Upper lobe of left lung (tissue), 4 donors: ENCODE results near the gene IPP.

Source experiments
- CTCF ChIP-seq, 6 experiments: fragments of 450-650 bp in 4 of 6; fragments of 200-600 bp in 2 of 6; sonication (generic) in 2 of 6; IDR thresholded peaks; one replicate each; pipeline ENCODE4 v1.5.1; 2016 to 2019; ENCODE audit warnings: antibody characterized with exemption in 6 of 6
- EP300 ChIP-seq, 4 donors: sonication (generic); formaldehyde crosslinking; IDR thresholded peaks; one replicate each; pipeline ENCODE4 v1.5.1; 2017; ENCODE audit warnings: antibody characterized with exemption in 4 of 4, control low read depth in 2 of 4
- POLR2A ChIP-seq, 4 donors: fragments of 450-650 bp; IDR thresholded peaks; one replicate each; pipeline ENCODE4 v1.5.1; 2016 to 2017; ENCODE audit warnings: antibody characterized with exemption in 4 of 4, mild to moderate bottlenecking in 2 of 4

- TF ChIP-seq CTCF (IDR thresholded peaks at IDR 0.05) = no peak
- no peak for TF ChIP-seq POLR2A (IDR thresholded peaks at IDR 0.05)
- TF ChIP-seq EP300 (IDR thresholded peaks at IDR 0.05) = no peak
Observed at GRCh38 chr1:45796381-45796780, 45.9 kb upstream of the IPP start.
